Left ventricle myocardium inferior (tissue), 1 donor: ENCODE results near the gene CAMK4. TPM values are rescaled to one million over a fixed set of nuclear protein-coding genes. Genes with fewer than 3 reads are reported as not detected.

Source experiments
- DNase-seq: peaks from one replicate; pipeline ENCODE4 v3.0.0-alpha.2; 2020
- H3K27ac ChIP-seq: fragments of 200-600 bp; replicated peaks from 2 replicates; pipeline ENCODE4 v1.8.0; 2021
- H3K27me3 ChIP-seq: fragments of 200-600 bp; 2 replicates; pipeline ENCODE4 v1.8.0; 2021; ENCODE audit warnings: low read depth
- H3K36me3 ChIP-seq: fragments of 200-600 bp; 2 replicates; pipeline ENCODE4 v1.8.0; 2021
- H3K4me1 ChIP-seq: fragments of 200-600 bp; 2 replicates; pipeline ENCODE4 v1.8.0; 2021
- H3K4me3 ChIP-seq: fragments of 200-600 bp; 2 replicates; pipeline ENCODE4 v1.8.0; 2021; ENCODE audit warnings: mild to moderate bottlenecking, moderate library complexity
- H3K9me3 ChIP-seq: fragments of 200-600 bp; replicated peaks from 2 replicates; pipeline ENCODE4 v1.8.0; 2021
- CTCF ChIP-seq: fragments of 200-600 bp; IDR thresholded peaks from 2 replicates; pipeline ENCODE4 v1.8.0; 2021; ENCODE audit warnings: antibody characterized with exemption, mild to moderate bottlenecking, borderline replicate concordance
- intact Hi-C: fragments of 100-400 bp; cut with micrococcal nuclease; formaldehyde crosslinking; loops from one replicate; pipeline ENCODE4 v1.11.0; 2022
- total RNA-seq: library from RNA; stranded (reverse); fragmentation: NEBNext Ultra II Directional; extraction: Animal tissue kit (Norgen Biotek cat#: 25700); gene quantifications from one replicate; pipeline ENCODE4 v1.2.1, GENCODE V29; 2021
- donor health status: DM: no; HTN: yes; CAD: no; lungs with severe emphysema.

The CAMK4 gene
- total RNA-seq, 1 donor from 2014 or later: 0.36 TPM

DNA sequence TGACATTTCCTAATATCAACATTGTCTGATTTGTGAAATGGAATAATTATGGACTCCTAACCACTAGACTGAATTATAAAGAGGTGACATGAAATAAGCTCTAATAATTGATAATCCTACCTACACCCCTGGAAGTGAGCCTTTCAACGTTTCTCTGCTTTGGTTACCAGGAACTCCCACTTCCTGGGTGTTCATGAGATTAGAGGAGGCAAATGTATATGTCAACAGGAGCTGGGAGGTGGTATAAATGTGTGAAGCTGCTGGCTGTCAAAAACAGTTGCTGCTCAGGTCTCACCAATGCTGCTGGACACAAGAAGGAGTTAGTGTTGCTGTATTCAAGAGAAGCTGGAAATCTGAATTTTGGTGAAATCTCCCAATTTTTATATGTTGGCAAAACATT, 96.8 kb downstream of the CAMK4 start:
- peaks cover 22% of the 10 kb centered on the region for H3K9me3 ChIP-seq
- H3K4me3 ChIP-seq: no peak overlapping the region
- intact Hi-C loops: no loop called here
- H3K27ac ChIP-seq: no peak overlapping the region
- no peaks in the 10 kb centered on the region for H3K4me1 ChIP-seq
- no peak for TF ChIP-seq CTCF
- no peak for DNase-seq
- H3K27me3 ChIP-seq: no peaks in the 10 kb centered on the region
- no peaks in the 10 kb centered on the region for H3K36me3 ChIP-seq

DNA sequence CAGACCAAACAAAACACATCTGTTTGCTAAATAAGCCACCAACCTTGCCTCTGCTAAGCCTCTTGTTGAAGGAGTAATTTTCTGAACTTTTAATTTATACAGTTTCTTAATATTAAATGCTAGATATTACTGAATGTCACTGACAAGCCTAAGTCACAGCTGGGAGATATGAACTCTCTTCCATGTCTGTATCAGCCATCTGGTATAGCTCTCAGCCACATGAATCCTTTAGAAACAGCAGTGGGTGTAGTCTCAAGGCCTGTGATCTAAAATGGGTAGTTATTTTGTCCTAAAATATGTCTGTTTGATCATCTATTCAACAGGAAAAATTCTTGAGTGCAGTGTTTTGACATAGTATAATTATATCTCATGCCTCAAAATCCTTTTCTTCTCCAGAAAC, 97.2 kb downstream of the CAMK4 start:
- no peak overlapping the region for H3K4me3 ChIP-seq
- H3K27me3 ChIP-seq: no peaks in the 10 kb centered on the region
- peaks cover 26% of the 10 kb centered on the region for H3K9me3 ChIP-seq
- DNase-seq: no peak
- H3K27ac ChIP-seq: no peak overlapping the region
- TF ChIP-seq CTCF: no peak
- H3K36me3 ChIP-seq: no peaks in the 10 kb centered on the region
- no peaks in the 10 kb centered on the region for H3K4me1 ChIP-seq
- intact Hi-C loops: no loop called here

- Histone ChIP-seq H3K36me3 (no peaks in the 10 kb centered on the region), H3K4me3 (no peak overlapping the region), H3K27me3 (no peaks in the 10 kb centered on the region), H3K9me3 (peaks cover 44% of the 10 kb centered on the region), H3K27ac (no peak overlapping the region), H3K4me1 (no peaks in the 10 kb centered on the region)
- no peak for DNase-seq
- no peak for TF ChIP-seq CTCF
- intact Hi-C loops: no loop called here
These were observed 102.4 kb downstream of the CAMK4 start for GRCh38 chr5:111326551-111326950.

DNA sequence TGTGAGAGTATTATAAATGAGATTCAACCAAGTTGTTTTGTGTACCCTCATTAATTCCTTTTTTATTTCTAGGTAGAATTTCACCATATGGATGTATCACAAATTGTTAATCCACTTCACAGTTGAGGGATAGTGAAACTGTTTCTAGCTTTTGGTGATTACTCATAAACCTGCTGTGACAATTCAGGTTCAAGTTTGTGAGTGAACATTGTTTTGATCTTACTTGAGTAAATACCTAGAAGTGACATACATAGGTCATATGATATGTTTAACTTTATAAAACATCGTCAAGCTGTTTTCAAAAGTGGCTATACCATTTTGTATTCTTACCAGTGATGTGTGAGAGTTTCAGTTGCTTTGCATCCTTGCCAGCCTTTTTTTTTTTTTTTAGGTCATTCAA, 112.9 kb downstream of the CAMK4 start:
- Histone ChIP-seq H3K27me3 (no peaks in the 10 kb centered on the region), H3K9me3 (no peaks in the 10 kb centered on the region), H3K36me3 (no peaks in the 10 kb centered on the region), H3K4me1 (no peaks in the 10 kb centered on the region), H3K4me3 (no peak overlapping the region), H3K27ac (no peak overlapping the region)
- intact Hi-C loops: no loop called here
- no peak for TF ChIP-seq CTCF
- DNase-seq: no peak

GRCh38 chr5:111337688-111338087, 113.5 kb downstream of the CAMK4 start:
- H3K27ac ChIP-seq: no peak overlapping the region
- DNase-seq: no peak
- H3K9me3 ChIP-seq: no peaks in the 10 kb centered on the region
- H3K27me3 ChIP-seq: no peaks in the 10 kb centered on the region
- no peaks in the 10 kb centered on the region for H3K36me3 ChIP-seq
- TF ChIP-seq CTCF: no peak
- H3K4me1 ChIP-seq: no peaks in the 10 kb centered on the region
- no peak overlapping the region for H3K4me3 ChIP-seq
- intact Hi-C loops: no loop called here

DNA sequence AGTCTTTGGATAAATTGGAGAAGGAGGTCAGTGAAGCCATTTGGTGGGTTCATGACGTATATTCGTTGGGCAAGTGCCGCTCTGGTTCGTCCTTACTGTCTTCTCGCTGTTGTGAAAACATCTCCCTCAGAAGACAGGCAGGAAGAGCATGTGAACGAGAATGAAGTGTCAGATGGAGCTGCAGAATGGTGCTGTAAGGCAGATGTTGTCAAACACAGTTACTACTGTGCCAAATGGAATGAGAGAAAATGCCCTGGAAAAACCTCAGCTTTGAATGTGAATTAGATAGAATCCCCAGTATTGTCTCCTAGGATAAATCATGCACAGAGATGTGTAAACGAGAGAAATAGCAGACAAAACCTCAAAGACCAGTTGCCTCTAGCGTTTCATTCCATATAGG, 121.5 kb downstream of the CAMK4 start:
- no peaks in the 10 kb centered on the region for H3K9me3 ChIP-seq
- intact Hi-C loops: no loop called here
- no peak overlapping the region for H3K27ac ChIP-seq
- H3K4me1 ChIP-seq: no peaks in the 10 kb centered on the region
- no peak overlapping the region for H3K4me3 ChIP-seq
- H3K36me3 ChIP-seq: no peaks in the 10 kb centered on the region
- DNase-seq: no peak
- TF ChIP-seq CTCF: no peak
- H3K27me3 ChIP-seq: no peaks in the 10 kb centered on the region
